GM19240 (cell line): ENCODE measurements around the gene BNC1.

Source experiments
- DNase-seq: peaks from one replicate; pipeline ENCODE4 v3.0.0; 2011; ENCODE audit warnings: low spot score; ENCODE audit not compliant: insufficient read length

Gene BNC1

GRCh38 chr15:83284559-83285283, at the start of gene BNC1:
Gene BNC1 (minus strand): TSS chr15:83284664. CDS start chr15:83284628, 36 bp downstream.
- DNase-seq = no peak

GRCh38 chr15:83327041-83327440, 42.6 kb upstream of the BNC1 start:
- no peak for DNase-seq

- DNase-seq = no peak
Observed at GRCh38 chr15:83324799-83325198, 40.3 kb upstream of the BNC1 start.

- no peak for DNase-seq
Observed at GRCh38 chr15:83323296-83323711, 38.8 kb upstream of the BNC1 start.

GRCh38 chr15:83322691-83323090, 38.2 kb upstream of the BNC1 start:
- DNase-seq = no peak

GRCh38 chr15:83322061-83322460, 37.6 kb upstream of the BNC1 start:
- no peak for DNase-seq

GRCh38 chr15:83320844-83321243, 36.4 kb upstream of the BNC1 start:
- no peak for DNase-seq

- DNase-seq = no peak
Observed at GRCh38 chr15:83320404-83320803, 35.9 kb upstream of the BNC1 start.

- DNase-seq = no peak
Observed at GRCh38 chr15:83319771-83320170, 35.3 kb upstream of the BNC1 start.

GRCh38 chr15:83318861-83319415, 34.5 kb upstream of the BNC1 start:
- no peak for DNase-seq

GRCh38 chr15:83318036-83318435, 33.6 kb upstream of the BNC1 start:
- DNase-seq = no peak

GRCh38 chr15:83312071-83312470, 27.6 kb upstream of the BNC1 start:
- DNase-seq = no peak

GRCh38 chr15:83310521-83311456, 26.3 kb upstream of the BNC1 start:
- no peak for DNase-seq

- no peak for DNase-seq
Observed at GRCh38 chr15:83308671-83309070, 24.2 kb upstream of the BNC1 start.

- DNase-seq = no peak
Observed at GRCh38 chr15:83306561-83306960, 22.1 kb upstream of the BNC1 start.

- DNase-seq = no peak
Observed at GRCh38 chr15:83305704-83306291, 21.3 kb upstream of the BNC1 start.

- no peak for DNase-seq
Observed at GRCh38 chr15:83304861-83305703, 20.6 kb upstream of the BNC1 start.

GRCh38 chr15:83303535-83303934, 19.1 kb upstream of the BNC1 start:
- no peak for DNase-seq

- no peak for DNase-seq
Observed at GRCh38 chr15:83300826-83301225, 16.4 kb upstream of the BNC1 start.

GRCh38 chr15:83299462-83299861, 15.0 kb upstream of the BNC1 start:
- no peak for DNase-seq

GRCh38 chr15:83295417-83295816, 11.0 kb upstream of the BNC1 start:
- DNase-seq = no peak
